Mesothelial cell of epicardium (in vitro differentiated cells): ENCODE data around the gene TRIP10. TPM values are rescaled to one million over a fixed set of nuclear protein-coding genes. Genes with fewer than 3 reads are reported as not detected.

Experiments
- DNase-seq, 2 experiments: peaks; one replicate each; pipeline ENCODE4 v3.0.0; 2021; ENCODE audit warnings: low spot score in 2 of 2; ENCODE audit not compliant: unreplicated experiment in 2 of 2
- H3K27ac Mint-ChIP-seq: 2 replicates; pipeline ENCODE4 v1.8.0; 2021; ENCODE audit warnings: mixed read lengths
- H3K27me3 Mint-ChIP-seq: 2 replicates; pipeline ENCODE4 v1.8.0; 2021; ENCODE audit warnings: low read depth, mixed read lengths
- H3K36me3 Mint-ChIP-seq: 2 replicates; pipeline ENCODE4 v1.8.0; 2021; ENCODE audit warnings: mixed read lengths
- H3K4me1 Mint-ChIP-seq: 2 replicates; pipeline ENCODE4 v1.8.0; 2021; ENCODE audit warnings: mixed read lengths
- H3K4me3 Mint-ChIP-seq: 2 replicates; pipeline ENCODE4 v1.8.0; 2021; ENCODE audit warnings: mild to moderate bottlenecking, moderate library complexity, mixed read lengths
- H3K9me3 Mint-ChIP-seq: 2 replicates; pipeline ENCODE4 v1.8.0; 2021; ENCODE audit warnings: mixed read lengths
- CTCF ChIP-seq: fragments of 200-600 bp; sonication (generic); IDR thresholded peaks from one replicate; pipeline ENCODE4 v1.5.0; 2021; ENCODE audit warnings: antibody characterized with exemption; ENCODE audit not compliant: unreplicated experiment
- total RNA-seq: library from RNA; stranded (reverse); gene quantifications from 3 replicates; pipeline ENCODE4 v1.2.1, GENCODE V29; 2021

TRIP10 gene
- total RNA-seq, 1 donor from 2014 or later: 73.2 TPM

DNA sequence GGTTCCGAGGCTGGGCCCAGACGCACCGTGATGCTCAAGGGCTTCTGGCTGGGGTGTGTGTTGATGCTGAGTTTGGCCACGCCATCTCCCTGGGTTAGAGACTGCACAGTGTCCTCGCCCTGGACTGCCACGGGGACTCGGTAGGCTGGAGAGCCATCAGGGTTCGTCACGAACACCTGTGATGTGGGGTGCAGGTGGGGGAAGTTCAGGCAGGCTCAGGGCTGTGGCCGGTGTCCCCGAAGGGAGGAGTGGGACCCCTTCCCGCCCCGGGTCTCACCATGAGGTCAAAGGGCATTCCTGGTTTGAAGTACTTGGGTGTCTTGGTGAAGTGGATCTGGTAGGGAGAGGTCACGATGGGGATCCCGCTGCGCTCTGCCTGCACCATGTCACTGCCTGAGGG is 27.2 kb upstream of the TRIP10 start:
- H3K4me1 Mint-ChIP-seq: no peaks in the 10 kb centered on the region
- DNase-seq: no peak
- TF ChIP-seq CTCF: no peak
- no peak overlapping the region for H3K27ac Mint-ChIP-seq
- no peaks in the 10 kb centered on the region for H3K36me3 Mint-ChIP-seq
- peaks cover 58% of the 10 kb centered on the region for H3K27me3 Mint-ChIP-seq
- H3K4me3 Mint-ChIP-seq: no peak overlapping the region
- H3K9me3 Mint-ChIP-seq: no peaks in the 10 kb centered on the region

DNA sequence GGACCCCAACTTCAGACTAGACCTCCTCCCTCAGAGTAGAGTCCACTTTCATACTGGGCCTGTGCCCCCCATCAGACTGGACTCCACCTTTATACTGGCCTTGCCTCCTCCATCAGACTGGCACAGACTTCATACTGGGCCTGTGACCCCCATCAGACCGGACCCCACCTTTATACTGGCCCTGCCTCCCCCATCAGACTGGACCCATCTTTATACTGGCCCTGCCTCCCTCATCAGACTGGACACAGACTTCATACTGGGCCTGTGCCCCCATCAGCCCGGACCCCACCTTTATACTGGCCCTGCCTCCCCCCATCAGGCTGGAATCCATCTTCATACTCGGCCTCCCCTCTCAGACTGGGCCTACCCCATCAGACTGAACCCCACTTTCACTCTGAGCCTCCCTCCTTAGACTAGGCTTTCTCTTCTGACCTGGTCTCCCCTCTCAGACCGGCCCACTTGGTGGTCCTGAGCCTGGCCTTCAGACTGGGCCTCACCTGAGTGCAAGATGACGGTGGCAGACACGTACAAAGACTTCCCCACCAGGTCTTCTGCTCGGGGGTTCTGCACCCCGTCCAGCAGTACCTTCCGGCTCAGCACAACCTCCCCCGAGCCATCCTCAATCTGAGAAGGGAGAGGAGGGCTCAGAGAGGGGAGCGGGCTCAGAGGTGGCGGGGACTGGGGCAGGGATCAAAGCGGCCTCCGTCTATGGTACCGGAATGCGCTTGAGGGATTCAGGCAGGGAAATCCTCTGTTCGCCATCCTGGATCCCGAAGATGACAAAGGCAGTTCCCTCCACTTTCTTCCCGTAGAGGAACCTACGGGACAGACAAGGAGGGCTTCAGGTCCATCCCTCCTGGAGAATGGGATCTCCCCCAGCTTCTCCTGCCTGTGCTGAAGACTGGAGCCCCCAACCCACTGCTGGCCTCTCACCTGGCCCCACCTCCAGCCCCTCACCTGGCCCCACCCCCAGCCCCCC is 26.5 kb upstream of the TRIP10 start:
- TF ChIP-seq CTCF: no peak
- no peak overlapping the region for H3K4me3 Mint-ChIP-seq
- DNase-seq: no peak
- H3K4me1 Mint-ChIP-seq: no peaks in the 10 kb centered on the region
- H3K27ac Mint-ChIP-seq: no peak overlapping the region
- no peaks in the 10 kb centered on the region for H3K9me3 Mint-ChIP-seq
- H3K36me3 Mint-ChIP-seq: no peaks in the 10 kb centered on the region
- H3K27me3 Mint-ChIP-seq: peaks cover 56% of the 10 kb centered on the region

GRCh38 chr19:6713773-6714692 is 25.4 kb upstream of the TRIP10 start:
- no peak for TF ChIP-seq CTCF
- H3K4me1 Mint-ChIP-seq: no peaks in the 10 kb centered on the region
- DNase-seq: no peak
- H3K4me3 Mint-ChIP-seq: no peak overlapping the region
- no peaks in the 10 kb centered on the region for H3K36me3 Mint-ChIP-seq
- no peaks in the 10 kb centered on the region for H3K9me3 Mint-ChIP-seq
- peaks cover 47% of the 10 kb centered on the region for H3K27me3 Mint-ChIP-seq
- no peak overlapping the region for H3K27ac Mint-ChIP-seq

- H3K36me3 Mint-ChIP-seq: no peaks in the 10 kb centered on the region
- peaks cover 43% of the 10 kb centered on the region for H3K27me3 Mint-ChIP-seq
- DNase-seq: no peak
- H3K9me3 Mint-ChIP-seq: no peaks in the 10 kb centered on the region
- no peak for TF ChIP-seq CTCF
- H3K4me1 Mint-ChIP-seq: no peaks in the 10 kb centered on the region
- no peak overlapping the region for H3K27ac Mint-ChIP-seq
- no peak overlapping the region for H3K4me3 Mint-ChIP-seq
Measured at GRCh38 chr19:6714749-6715555, 24.5 kb upstream of the TRIP10 start.

- no peaks in the 10 kb centered on the region for H3K9me3 Mint-ChIP-seq
- peaks cover 27% of the 10 kb centered on the region for H3K27me3 Mint-ChIP-seq
- TF ChIP-seq CTCF: no peak
- H3K27ac Mint-ChIP-seq: no peak overlapping the region
- H3K36me3 Mint-ChIP-seq: no peaks in the 10 kb centered on the region
- peaks cover 7% of the 10 kb centered on the region for H3K4me1 Mint-ChIP-seq
- no peak for DNase-seq
- no peak overlapping the region for H3K4me3 Mint-ChIP-seq
Measured at GRCh38 chr19:6716610-6716970, 22.9 kb upstream of the TRIP10 start.
